Measurements from ENCODE around the gene GP1BB.
"Not testable (repeated sequence)": the region's sequence is repeated elsewhere in the genome, so short reads cannot be mapped to it uniquely, and the experiment has no call there.

Gene GP1BB

GRCh38 chr22:19720999-19721329, 2.4 kb upstream of the GP1BB start:
- Mint-ChIP-seq H3K4me3 (peak overlapping the region in 1 of 2 donors; percentile 50), H3K27ac (no peak overlapping the region), H3K9me3 (no peaks in the 10 kb centered on the region), H3K36me3 (ENCODE audit: insufficient read depth) (no peaks in the 10 kb centered on the region), H3K27me3 (peaks cover 53 to 69% of the 10 kb centered on the region in 2 donors), H3K4me1 (ENCODE audit: low read depth in 2 of 2) (peaks cover 0 to 11% of the 10 kb centered on the region in 2 donors)
- ATAC-seq (replicated peaks) (no peak), DNase-seq (no peak)

GRCh38 chr22:19721330-19722177, 1.8 kb upstream of the GP1BB start:
- Mint-ChIP-seq H3K36me3 (ENCODE audit: insufficient read depth) (no peaks in the 10 kb centered on the region), H3K27ac (no peak overlapping the region), H3K4me3 (peak overlapping the region in 1 of 2 donors; percentile 50), H3K27me3 (peaks cover 53 to 63% of the 10 kb centered on the region in 2 donors), H3K4me1 (ENCODE audit: low read depth in 2 of 2) (peaks cover 0 to 11% of the 10 kb centered on the region in 2 donors), H3K9me3 (no peaks in the 10 kb centered on the region)
- no peak for ATAC-seq (replicated peaks)
- DNase-seq, result no peak

- Mint-ChIP-seq H3K27ac (no peak overlapping the region), H3K27me3 (peaks cover 54 to 66% of the 10 kb centered on the region in 2 donors), H3K4me3 (peak overlapping the region in 1 of 2 donors; percentile 67), H3K36me3 (ENCODE audit: insufficient read depth) (no peaks in the 10 kb centered on the region), H3K4me1 (ENCODE audit: low read depth in 2 of 2) (peaks cover 0 to 11% of the 10 kb centered on the region in 2 donors), H3K9me3 (no peaks in the 10 kb centered on the region)
- DNase-seq (no peak), ATAC-seq (replicated peaks) (no peak)
These were observed 959 bp upstream of the GP1BB start for GRCh38 chr22:19722178-19722981.

GRCh38 chr22:19722982-19723231, 432 bp upstream of the GP1BB start:
- Mint-ChIP-seq H3K27ac (no peak overlapping the region), H3K36me3 (ENCODE audit: insufficient read depth) (no peaks in the 10 kb centered on the region)

GRCh38 chr22:19723983-19724827, 866 bp downstream of the GP1BB start:
- ATAC-seq (replicated peaks), result peak; percentile 67
- H3K9me3 Mint-ChIP-seq, result no peaks in the 10 kb centered on the region
- no peak overlapping the region for H3K27ac Mint-ChIP-seq
- H3K4me3 Mint-ChIP-seq, result peak overlapping the region; percentile 49 to 56
- H3K4me1 Mint-ChIP-seq (ENCODE audit: low read depth in 2 of 2), result peaks cover 0 to 10% of the 10 kb centered on the region in 2 donors
- no peaks in the 10 kb centered on the region for H3K36me3 Mint-ChIP-seq (ENCODE audit: insufficient read depth)
- peaks cover 57 to 76% of the 10 kb centered on the region in 2 donors for H3K27me3 Mint-ChIP-seq
- DNase-seq, result no peak

More at GRCh38 chr22:19722982-19723231, 432 bp upstream of the GP1BB start:
- H3K4me3 Mint-ChIP-seq, result peak overlapping the region in 1 of 2 donors; percentile 67
- H3K9me3 Mint-ChIP-seq, result no peaks in the 10 kb centered on the region
- ATAC-seq (replicated peaks), result no peak
- H3K27me3 Mint-ChIP-seq, result peaks cover 59 to 71% of the 10 kb centered on the region in 2 donors
- DNase-seq, result no peak
- H3K4me1 Mint-ChIP-seq (ENCODE audit: low read depth in 2 of 2), result peaks cover 0 to 11% of the 10 kb centered on the region in 2 donors

- no peaks in the 10 kb centered on the region for H3K36me3 Mint-ChIP-seq (ENCODE audit: insufficient read depth)
- H3K4me1 Mint-ChIP-seq (ENCODE audit: low read depth in 2 of 2), result peaks cover 0 to 6% of the 10 kb centered on the region in 2 donors
- DNase-seq, result no peak
- no peak for ATAC-seq (replicated peaks)
- H3K27me3 Mint-ChIP-seq, result peaks cover 48 to 67% of the 10 kb centered on the region in 2 donors
- no peaks in the 10 kb centered on the region for H3K9me3 Mint-ChIP-seq
- no peak overlapping the region for H3K27ac Mint-ChIP-seq
- H3K4me3 Mint-ChIP-seq, result peak overlapping the region; percentile 49 to 56
These were observed 1.8 kb downstream of the GP1BB start for GRCh38 chr22:19724927-19725661.

- ATAC-seq (replicated peaks), result not testable (repeated sequence)
These were observed 2.9 kb downstream of the GP1BB start for GRCh38 chr22:19726064-19726788.

GRCh38 chr22:19727310-19728150, 4.2 kb downstream of the GP1BB start:
- ATAC-seq (replicated peaks) (no peak), DNase-seq (no peak)
- no peaks in the 10 kb centered on the region for H3K36me3 Mint-ChIP-seq (ENCODE audit: insufficient read depth)
- peaks cover 0 to 8% of the 10 kb centered on the region in 2 donors for H3K4me1 Mint-ChIP-seq (ENCODE audit: low read depth in 2 of 2)
- no peak overlapping the region for H3K27ac Mint-ChIP-seq
- H3K4me3 Mint-ChIP-seq, result no peak overlapping the region
- peaks cover 30 to 56% of the 10 kb centered on the region in 2 donors for H3K27me3 Mint-ChIP-seq
- no peaks in the 10 kb centered on the region for H3K9me3 Mint-ChIP-seq

More at GRCh38 chr22:19726064-19726788, 2.9 kb downstream of the GP1BB start:
- H3K27ac Mint-ChIP-seq; H3K36me3 Mint-ChIP-seq (ENCODE audit: insufficient read depth); DNase-seq; H3K9me3 Mint-ChIP-seq; H3K4me3 Mint-ChIP-seq; H3K4me1 Mint-ChIP-seq (ENCODE audit: low read depth in 2 of 2): not testable (repeated sequence)
- H3K27me3 Mint-ChIP-seq, result peaks cover 37 to 65% of the 10 kb centered on the region in 2 donors

- H3K4me3 Mint-ChIP-seq, result no peak overlapping the region
- ATAC-seq (replicated peaks), result no peak
- H3K36me3 Mint-ChIP-seq (ENCODE audit: insufficient read depth), result no peaks in the 10 kb centered on the region
- H3K4me1 Mint-ChIP-seq (ENCODE audit: low read depth in 2 of 2), result peaks cover 0 to 5% of the 10 kb centered on the region in 2 donors
- peaks cover 22 to 48% of the 10 kb centered on the region in 2 donors for H3K27me3 Mint-ChIP-seq
- no peak overlapping the region for H3K27ac Mint-ChIP-seq
- no peaks in the 10 kb centered on the region for H3K9me3 Mint-ChIP-seq
- DNase-seq, result no peak
These were observed 4.9 kb downstream of the GP1BB start for GRCh38 chr22:19728271-19728670.

- Mint-ChIP-seq H3K27me3 (peaks cover 20 to 49% of the 10 kb centered on the region in 2 donors), H3K4me3 (no peak overlapping the region), H3K27ac (no peak overlapping the region), H3K9me3 (no peaks in the 10 kb centered on the region), H3K4me1 (ENCODE audit: low read depth in 2 of 2) (peaks cover 0 to 2% of the 10 kb centered on the region in 2 donors), H3K36me3 (ENCODE audit: insufficient read depth) (no peaks in the 10 kb centered on the region)
- DNase-seq (no peak), ATAC-seq (replicated peaks) (no peak)
These were observed 5.5 kb downstream of the GP1BB start for GRCh38 chr22:19728836-19729235.

GRCh38 chr22:19729507-19729906, 6.2 kb downstream of the GP1BB start:
- no peak for DNase-seq
- Mint-ChIP-seq H3K27ac (no peak overlapping the region), H3K36me3 (ENCODE audit: insufficient read depth) (no peaks in the 10 kb centered on the region), H3K9me3 (no peaks in the 10 kb centered on the region), H3K27me3 (peaks cover 17 to 52% of the 10 kb centered on the region in 2 donors), H3K4me1 (ENCODE audit: low read depth in 2 of 2) (peaks cover 0 to 2% of the 10 kb centered on the region in 2 donors), H3K4me3 (no peak overlapping the region)
- ATAC-seq (replicated peaks), result no peak

All from effector memory CD8-positive, alpha-beta T cell (primary cell).